Activated CD4-positive, alpha-beta T cell treated with anti-CD3 and anti-CD28 coated beads, Interleukin-2, amount 10 ng/mL, durations not matched to agents 24 days and 14 days (primary cell): ENCODE results near the gene GRB7. TPM values are rescaled to one million over a fixed set of nuclear protein-coding genes. Genes with fewer than 3 reads are reported as not detected.

Experiments used
- DNase-seq: peaks from one replicate; pipeline ENCODE4 v3.0.0; 2022
- H3K27ac Mint-ChIP-seq: one replicate; pipeline ENCODE4 v1.8.0; 2022; ENCODE audit warnings: mild to moderate bottlenecking, mixed read lengths
- H3K27me3 Mint-ChIP-seq: one replicate; pipeline ENCODE4 v1.8.0; 2022; ENCODE audit warnings: mixed read lengths
- H3K36me3 Mint-ChIP-seq: one replicate; pipeline ENCODE4 v1.8.0; 2022; ENCODE audit warnings: low read depth, mild to moderate bottlenecking, mixed read lengths
- H3K4me1 Mint-ChIP-seq: one replicate; pipeline ENCODE4 v1.8.0; 2021; ENCODE audit warnings: mixed read lengths
- H3K4me3 Mint-ChIP-seq: one replicate; pipeline ENCODE4 v1.8.0; 2022; ENCODE audit warnings: mild to moderate bottlenecking, moderate library complexity, mixed read lengths
- H3K9me3 Mint-ChIP-seq: one replicate; pipeline ENCODE4 v1.8.0; 2021; ENCODE audit warnings: mixed read lengths
- intact Hi-C: fragments of 100-400 bp; cut with micrococcal nuclease; formaldehyde crosslinking; loops from one replicate; pipeline ENCODE4 v1.15.1; 2023
- total RNA-seq: library from RNA; stranded (reverse); gene quantifications from 2 replicates; pipeline ENCODE4 v1.2.3, GENCODE V29; 2022

GRB7 gene
- total RNA-seq, 1 donor from 2014 or later, result 0.30 TPM

- Mint-ChIP-seq H3K9me3 (no peaks in the 10 kb centered on the region), H3K27ac (peak overlapping the region; percentile 56), H3K36me3 (peaks cover 40% of the 10 kb centered on the region), H3K27me3 (no peaks in the 10 kb centered on the region), H3K4me1 (peaks cover 72% of the 10 kb centered on the region), H3K4me3 (peak overlapping the region; percentile 54)
- intact Hi-C loops, result loop anchor here (5.0 kb wide), 2 partner anchors 70 to 155 kb away; partner anchors contain the start of genes LRRC3C and ORMDL3
- peak; percentile 68 for DNase-seq
Observed at GRCh38 chr17:39772415-39772814, 34.7 kb downstream of the GRB7 start.

DNA sequence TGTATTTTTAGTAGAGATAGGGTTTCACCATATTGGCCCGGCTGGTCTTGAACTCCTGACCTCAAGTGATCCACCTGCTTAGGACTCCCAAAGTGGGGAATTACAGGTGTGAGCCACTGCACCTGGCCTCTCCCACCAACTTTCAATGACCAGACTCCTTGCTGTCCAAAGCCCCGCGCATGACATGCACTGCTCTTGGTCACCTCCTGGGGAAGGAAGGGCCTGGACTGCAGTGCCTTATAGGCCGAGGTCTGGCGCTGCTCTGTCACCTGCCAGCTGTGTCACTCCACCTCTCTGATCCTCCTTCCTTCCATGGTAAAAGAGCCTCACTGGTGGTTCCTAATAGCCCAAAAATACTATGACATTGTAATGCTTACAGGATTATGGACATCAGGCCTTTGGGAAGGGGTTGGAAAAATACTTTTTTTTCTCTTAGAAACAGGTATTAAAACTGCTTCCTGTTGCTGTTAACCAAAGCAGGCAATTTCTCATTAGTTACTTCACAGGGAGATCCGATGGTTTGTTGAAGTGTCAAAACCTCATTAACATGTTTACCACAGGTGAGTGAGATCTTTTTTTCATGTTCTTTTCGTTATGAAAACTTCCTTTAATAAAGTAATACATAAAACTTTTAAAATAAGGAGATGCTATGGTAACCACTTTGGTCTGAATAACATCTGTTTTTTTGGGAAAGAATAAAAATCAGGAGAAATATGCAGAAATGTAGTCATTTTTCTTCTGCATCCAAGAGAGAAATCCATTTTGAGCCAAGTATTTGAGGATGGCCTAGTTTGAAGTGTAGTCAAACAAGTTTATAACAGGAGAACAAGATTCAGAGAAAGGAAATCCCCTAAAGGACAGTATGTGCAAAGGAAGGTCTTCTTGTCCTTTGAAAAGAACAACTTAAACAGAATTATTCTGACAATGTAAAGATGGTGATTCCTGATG lies 35.5 kb downstream of the GRB7 start:
- no peak for DNase-seq
- H3K36me3 Mint-ChIP-seq, result peaks cover 38% of the 10 kb centered on the region
- intact Hi-C loops, result loop anchor here (5.0 kb wide), 2 partner anchors 69 to 154 kb away; partner anchors contain the start of genes LRRC3C and ORMDL3
- H3K9me3 Mint-ChIP-seq, result no peaks in the 10 kb centered on the region
- H3K27me3 Mint-ChIP-seq, result no peaks in the 10 kb centered on the region
- peak overlapping the region; percentile 36 for H3K4me3 Mint-ChIP-seq
- peaks cover 75% of the 10 kb centered on the region for H3K4me1 Mint-ChIP-seq
- H3K27ac Mint-ChIP-seq, result no peak overlapping the region

DNA sequence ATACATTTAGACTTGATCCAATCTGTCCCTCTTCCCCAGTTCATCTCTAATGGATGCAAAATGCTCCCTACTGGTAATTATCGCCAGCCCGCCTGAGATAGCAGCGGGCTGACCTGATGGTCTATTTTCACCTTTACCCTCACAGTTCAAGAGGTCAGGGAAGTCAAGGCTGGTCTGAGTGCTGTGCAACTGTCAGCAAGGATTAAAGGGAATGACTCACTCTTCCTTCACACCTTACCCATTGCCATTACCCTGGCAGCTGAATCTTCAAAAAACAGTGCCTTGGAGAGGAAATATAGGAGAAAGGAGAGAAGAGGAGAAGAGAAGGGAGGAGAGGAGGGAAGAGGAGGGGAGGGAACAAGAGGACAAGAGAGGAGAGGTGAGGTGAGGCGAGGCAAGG lies 36.3 kb downstream of the GRB7 start:
- no peaks in the 10 kb centered on the region for H3K27me3 Mint-ChIP-seq
- no peaks in the 10 kb centered on the region for H3K9me3 Mint-ChIP-seq
- peaks cover 70% of the 10 kb centered on the region for H3K4me1 Mint-ChIP-seq
- H3K27ac Mint-ChIP-seq, result peak overlapping the region; percentile 75
- peak overlapping the region; percentile 67 for H3K4me3 Mint-ChIP-seq
- peaks cover 33% of the 10 kb centered on the region for H3K36me3 Mint-ChIP-seq
- DNase-seq, result no peak
- intact Hi-C loops, result loop anchor here (5.0 kb wide), 2 partner anchors 68 to 153 kb away; partner anchors contain the start of genes LRRC3C and ORMDL3

DNA sequence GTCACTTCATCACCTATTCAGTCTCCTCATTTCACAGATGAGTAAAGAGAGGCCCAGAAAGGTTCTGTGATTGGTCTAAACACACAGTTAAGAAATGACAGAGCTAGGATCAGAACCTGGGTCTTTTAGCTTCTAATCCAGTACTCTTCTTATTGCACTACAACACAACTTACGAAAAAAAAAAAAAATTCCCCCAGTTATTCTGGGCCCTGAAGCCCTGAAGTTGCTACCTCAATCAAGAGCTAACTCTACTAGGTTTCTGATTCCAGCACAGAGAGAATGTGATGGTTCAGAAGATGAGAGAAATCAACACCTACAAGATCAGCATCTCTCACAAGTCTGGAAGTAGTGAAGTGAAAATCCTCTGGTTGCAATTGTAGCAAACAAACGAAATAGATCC lies 37.3 kb downstream of the GRB7 start:
- Mint-ChIP-seq H3K4me1 (peaks cover 62% of the 10 kb centered on the region), H3K4me3 (no peak overlapping the region), H3K27me3 (no peaks in the 10 kb centered on the region), H3K36me3 (peaks cover 31% of the 10 kb centered on the region), H3K9me3 (no peaks in the 10 kb centered on the region), H3K27ac (no peak overlapping the region)
- no peak for DNase-seq
- intact Hi-C loops, result no loop called here

DNA sequence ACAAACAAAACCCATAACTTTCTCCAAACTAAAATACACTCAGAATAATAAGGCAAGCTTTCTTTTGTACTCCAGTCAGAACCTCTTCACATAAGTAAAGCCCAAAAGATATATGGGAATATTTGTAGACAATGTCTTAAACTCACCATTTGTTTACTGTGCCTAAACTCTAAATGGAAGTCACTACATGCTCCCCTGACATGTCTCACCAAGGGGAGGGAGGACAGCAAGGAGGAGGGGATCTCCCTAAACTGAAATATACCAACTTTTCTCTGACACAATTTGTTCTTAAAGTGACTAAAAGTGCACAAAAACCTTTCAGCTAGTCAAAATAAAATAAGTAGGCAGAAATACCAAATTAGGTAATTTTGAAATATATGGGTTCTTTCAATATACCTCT lies 38.5 kb downstream of the GRB7 start:
- Mint-ChIP-seq H3K27ac (peak overlapping the region; percentile 34), H3K27me3 (no peaks in the 10 kb centered on the region), H3K4me1 (peaks cover 55% of the 10 kb centered on the region), H3K9me3 (no peaks in the 10 kb centered on the region), H3K4me3 (peak overlapping the region; percentile 64), H3K36me3 (peaks cover 32% of the 10 kb centered on the region)
- intact Hi-C loops, result no loop called here
- no peak for DNase-seq

GRCh38 chr17:39777534-39778365 lies 40.0 kb downstream of the GRB7 start:
- H3K36me3 Mint-ChIP-seq, result peaks cover 22% of the 10 kb centered on the region
- DNase-seq, result peak; percentile 62
- peaks cover 51% of the 10 kb centered on the region for H3K4me1 Mint-ChIP-seq
- H3K9me3 Mint-ChIP-seq, result no peaks in the 10 kb centered on the region
- H3K27me3 Mint-ChIP-seq, result no peaks in the 10 kb centered on the region
- peak overlapping the region; percentile 87 for H3K4me3 Mint-ChIP-seq
- H3K27ac Mint-ChIP-seq, result peak overlapping the region; percentile 76
- intact Hi-C loops, result no loop called here

- Mint-ChIP-seq H3K27ac (no peak overlapping the region), H3K4me1 (peaks cover 35% of the 10 kb centered on the region), H3K36me3 (peaks cover 20% of the 10 kb centered on the region), H3K4me3 (no peak overlapping the region), H3K27me3 (no peaks in the 10 kb centered on the region), H3K9me3 (no peaks in the 10 kb centered on the region)
- intact Hi-C loops, result no loop called here
- DNase-seq, result no peak
Observed at GRCh38 chr17:39781031-39781860, 43.5 kb downstream of the GRB7 start.

DNA sequence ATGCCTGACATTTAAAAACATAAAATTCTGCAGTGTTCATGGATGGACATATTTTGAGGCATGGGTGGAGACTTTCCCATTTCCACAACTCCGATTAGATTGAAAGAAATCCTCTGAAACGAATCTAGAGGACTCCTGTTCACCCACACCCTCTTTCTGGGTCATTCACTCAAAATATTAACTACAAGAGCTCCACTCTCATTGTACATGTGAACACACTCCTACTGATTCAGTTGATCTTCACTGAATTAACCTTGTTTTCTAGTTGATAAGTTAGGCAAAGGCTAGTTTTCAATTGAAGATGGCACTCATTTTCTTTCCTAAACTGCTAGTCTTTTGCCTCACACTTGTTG lies 44.1 kb downstream of the GRB7 start:
- Mint-ChIP-seq H3K9me3 (no peaks in the 10 kb centered on the region), H3K27ac (no peak overlapping the region), H3K4me3 (no peak overlapping the region), H3K27me3 (no peaks in the 10 kb centered on the region), H3K36me3 (peaks cover 21% of the 10 kb centered on the region), H3K4me1 (peaks cover 29% of the 10 kb centered on the region)
- intact Hi-C loops, result no loop called here
- no peak for DNase-seq

DNA sequence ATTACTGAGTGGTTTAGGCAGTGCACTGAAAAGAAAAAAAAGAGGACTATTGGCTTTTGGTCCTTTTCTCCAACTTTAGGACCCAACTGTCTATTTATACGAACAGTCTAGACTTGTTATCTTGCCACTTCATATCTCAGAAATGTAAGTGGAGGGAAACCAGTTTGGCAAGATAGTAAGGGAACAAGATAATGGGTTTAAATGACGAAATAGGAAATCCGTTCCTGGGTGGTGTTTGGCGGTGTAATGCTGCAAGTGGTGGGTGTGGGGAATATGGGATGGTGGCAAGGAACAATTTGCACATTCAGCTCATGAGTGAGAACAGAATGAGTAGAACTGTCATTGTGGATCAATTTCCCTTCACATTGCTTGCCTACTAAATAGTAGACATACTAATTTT lies 44.7 kb downstream of the GRB7 start:
- Mint-ChIP-seq H3K27ac (no peak overlapping the region), H3K9me3 (no peaks in the 10 kb centered on the region), H3K36me3 (peaks cover 26% of the 10 kb centered on the region), H3K27me3 (no peaks in the 10 kb centered on the region), H3K4me3 (no peak overlapping the region), H3K4me1 (peaks cover 23% of the 10 kb centered on the region)
- no peak for DNase-seq
- intact Hi-C loops, result no loop called here

GRCh38 chr17:39782980-39783379 lies 45.2 kb downstream of the GRB7 start:
- H3K4me1 Mint-ChIP-seq, result peaks cover 18% of the 10 kb centered on the region
- no peak overlapping the region for H3K4me3 Mint-ChIP-seq
- no peaks in the 10 kb centered on the region for H3K27me3 Mint-ChIP-seq
- no peak for DNase-seq
- H3K27ac Mint-ChIP-seq, result no peak overlapping the region
- peaks cover 27% of the 10 kb centered on the region for H3K36me3 Mint-ChIP-seq
- no peaks in the 10 kb centered on the region for H3K9me3 Mint-ChIP-seq
- intact Hi-C loops, result no loop called here

DNA sequence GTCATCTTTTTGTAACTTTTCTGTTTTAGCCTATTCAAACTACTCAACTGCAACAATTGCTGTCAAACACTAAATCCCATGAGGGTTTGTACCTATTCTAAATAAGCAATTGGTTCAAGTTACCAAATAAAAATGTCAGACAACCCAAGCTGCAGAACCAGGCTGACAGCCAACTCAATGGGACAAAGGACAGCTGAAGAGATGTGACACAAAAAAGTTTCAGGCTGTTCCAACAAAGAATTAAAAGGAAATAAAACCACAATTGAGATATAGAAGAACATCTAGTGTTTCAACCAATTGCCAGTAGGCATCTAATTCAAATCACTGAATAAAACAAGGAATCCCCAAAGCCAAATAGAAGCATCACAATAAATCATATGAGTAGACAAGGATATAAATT lies 49.3 kb downstream of the GRB7 start:
- DNase-seq, result no peak
- intact Hi-C loops, result no loop called here
- Mint-ChIP-seq H3K9me3 (no peaks in the 10 kb centered on the region), H3K36me3 (peaks cover 39% of the 10 kb centered on the region), H3K4me3 (no peak overlapping the region), H3K27ac (no peak overlapping the region), H3K27me3 (no peaks in the 10 kb centered on the region), H3K4me1 (peaks cover 14% of the 10 kb centered on the region)

DNA sequence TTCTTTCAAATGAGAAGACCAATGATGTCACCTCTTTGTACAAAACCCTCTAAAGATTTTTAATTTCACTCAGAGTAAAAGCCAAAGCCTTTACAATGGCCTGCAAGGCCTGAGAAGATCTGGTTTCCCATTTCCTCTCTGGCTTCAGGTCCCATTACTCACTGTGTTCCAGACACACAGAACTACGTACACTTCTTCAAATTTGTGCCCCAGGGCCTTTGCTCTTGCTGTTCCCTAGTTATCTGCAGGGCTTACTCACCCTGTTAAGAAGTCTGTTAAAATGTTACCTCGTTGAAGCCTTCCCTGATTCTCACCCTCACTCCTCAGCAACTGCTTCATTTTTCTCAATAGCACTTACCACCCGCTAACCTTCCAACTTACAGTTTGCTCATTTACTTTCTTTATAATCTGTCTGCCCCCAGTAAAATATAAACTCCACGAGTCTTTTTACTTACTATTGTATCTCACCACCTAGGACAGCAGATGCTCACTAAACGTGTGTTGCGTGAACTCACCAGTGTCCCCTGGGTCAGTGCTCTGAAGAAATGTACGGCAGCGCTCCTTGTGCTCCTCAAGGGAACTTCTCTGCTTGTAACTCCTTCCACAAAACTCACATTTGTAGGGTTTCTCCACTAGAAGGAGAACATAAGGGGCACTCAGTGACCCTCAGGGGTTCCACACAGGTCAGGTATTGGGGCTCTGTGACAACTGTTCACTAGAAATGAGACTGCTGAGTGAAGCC lies 50.2 kb downstream of the GRB7 start:
- Mint-ChIP-seq H3K36me3 (peaks cover 45% of the 10 kb centered on the region), H3K27ac (no peak overlapping the region), H3K9me3 (no peaks in the 10 kb centered on the region), H3K4me3 (no peak overlapping the region), H3K4me1 (peaks cover 19% of the 10 kb centered on the region), H3K27me3 (no peaks in the 10 kb centered on the region)
- intact Hi-C loops, result no loop called here
- no peak for DNase-seq
